Endothelial cell of umbilical vein (primary cell): Measurements from ENCODE around the gene SMIM33. TPM values are rescaled to one million over a fixed set of nuclear protein-coding genes. Genes with fewer than 3 reads are reported as not detected.
"Not testable (repeated sequence)": the region's sequence is repeated elsewhere in the genome, so short reads cannot be mapped to it uniquely, and the experiment has no call there.

Experiments
- BruUV-seq: library from RNA; stranded (reverse); fragments of 400-500 nt; replicated peaks from 2 replicates; lab custom pipeline; 2021; lab: Mats Ljungman, UMichigan
- CTCF ChIA-PET: fragments of 300-600, 350-600 bp; sonication (Branson Sonifier 250); formaldehyde crosslinking; loops from one replicate; lab custom pipeline; 2021; ENCODE audit warnings: antibody characterized with exemption, inconsistent platforms; lab: Charles Lee
- POLR2A ChIA-PET: fragments of 300-600, 350-600 bp; sonication (Branson Sonifier 250); formaldehyde crosslinking; loops from one replicate; lab custom pipeline; 2021; ENCODE audit warnings: antibody characterized with exemption, inconsistent platforms; lab: Charles Lee
- DNase-seq: peaks from one replicate; pipeline ENCODE4 v3.0.0-alpha.2; 2011; ENCODE audit warnings: low read depth, low spot score
- FAIRE-seq: peaks from 2 replicates; lab custom pipeline; 2011; peaks lifted over from hg19 to GRCh38; lab: Jason Lieb, UNC
- H2AFZ ChIP-seq: 2 replicates; pipeline ENCODE4 v1.6.0; 2012; ENCODE audit warnings: low read depth, low read length, control low read depth, inconsistent platforms
- H3K27ac ChIP-seq: 2 replicates; pipeline ENCODE4 v1.5.1; 2011; ENCODE audit warnings: low read depth, mild to moderate bottlenecking, control low read depth, low read length, moderate library complexity; ENCODE audit not compliant: insufficient read depth
- H3K27me3 ChIP-seq, 2 experiments: 2 replicates each; pipeline versions ENCODE4 v1.6.0 to v1.6.1; 2011; ENCODE audit warnings: low read length in 2 of 2, mixed read lengths in 1 of 2; ENCODE audit not compliant: control insufficient read depth in 2 of 2, insufficient read depth in 2 of 2
- H3K36me3 ChIP-seq, 2 experiments: 2 replicates in 1 of 2; 3 replicates in 1 of 2; pipeline ENCODE4 v1.5.1; 2011; ENCODE audit warnings: low read length in 2 of 2, mild to moderate bottlenecking in 1 of 2, moderate library complexity in 1 of 2; ENCODE audit not compliant: control insufficient read depth in 2 of 2, insufficient read depth in 2 of 2; ENCODE audit errors: extremely low read depth in 1 of 2
- H3K4me1 ChIP-seq: 3 replicates; pipeline ENCODE4 v1.5.1; 2011; ENCODE audit warnings: mild to moderate bottlenecking, low read length; ENCODE audit not compliant: control insufficient read depth, insufficient read depth; ENCODE audit errors: extremely low read depth
- H3K4me2 ChIP-seq: 2 replicates; pipeline ENCODE4 v1.6.1; 2011; ENCODE audit warnings: low read length, control low read depth, mixed read lengths; ENCODE audit not compliant: insufficient read depth
- H3K4me3 ChIP-seq, 3 experiments: fragments of 200-600 bp in 1 of 3; sonication (generic), shearing (Covaris generic) in 1 of 3; replicated peaks in 1 of 3; 2 replicates each; pipeline ENCODE4 v1.5.1; 2011 to 2016; ENCODE audit warnings: control low read depth in 3 of 3, low read length in 3 of 3, mild to moderate bottlenecking in 2 of 3, inconsistent platforms in 1 of 3, low read depth in 1 of 3, moderate library complexity in 1 of 3; ENCODE audit not compliant: insufficient read depth in 1 of 3
- H3K79me2 ChIP-seq: 2 replicates; pipeline ENCODE4 v1.6.0; 2012; ENCODE audit warnings: low read length, inconsistent platforms; ENCODE audit not compliant: control insufficient read depth, insufficient read depth
- H3K9ac ChIP-seq: replicated peaks from 2 replicates; pipeline ENCODE3; 2011; ENCODE audit warnings: low read length, control low read depth; ENCODE audit not compliant: insufficient read depth; ENCODE audit errors: extremely low read depth
- H3K9me1 ChIP-seq: replicated peaks from 3 replicates; pipeline ENCODE4 v1.6.0; 2011; ENCODE audit warnings: mild to moderate bottlenecking, low read length; ENCODE audit not compliant: control insufficient read depth, insufficient read depth; ENCODE audit errors: extremely low read depth
- H3K9me3 ChIP-seq: replicated peaks from 2 replicates; pipeline ENCODE4 v1.5.1; 2012; ENCODE audit warnings: low read length, inconsistent platforms; ENCODE audit not compliant: control insufficient read depth, insufficient read depth
- H4K20me1 ChIP-seq: replicated peaks from 2 replicates; pipeline ENCODE3; 2011; ENCODE audit warnings: mild to moderate bottlenecking, low read length; ENCODE audit not compliant: control insufficient read depth, insufficient read depth; ENCODE audit errors: extremely low read depth
- EZH2 ChIP-seq: IDR thresholded peaks from 2 replicates; pipeline ENCODE4 v1.6.1; 2012; ENCODE audit warnings: borderline replicate concordance, low read depth, mild to moderate bottlenecking, moderate library complexity, low read length, inconsistent platforms; ENCODE audit not compliant: severe bottlenecking
- FOS ChIP-seq: IDR thresholded peaks from 2 replicates; pipeline ENCODE4 v1.6.1; 2011; ENCODE audit warnings: mild to moderate bottlenecking, low read length, moderate library complexity, borderline replicate concordance; ENCODE audit not compliant: insufficient read depth
- GATA2 ChIP-seq: IDR thresholded peaks from 2 replicates; pipeline ENCODE4 v1.7.0; 2011; ENCODE audit warnings: low read depth, mild to moderate bottlenecking, moderate library complexity, mixed read lengths, low read length; ENCODE audit not compliant: insufficient read length, insufficient read depth
- JUN ChIP-seq: IDR thresholded peaks from 2 replicates; pipeline ENCODE4 v1.6.1; 2011; ENCODE audit warnings: borderline replicate concordance, low read depth; ENCODE audit not compliant: insufficient read length, insufficient read depth
- MAX ChIP-seq: IDR thresholded peaks from 2 replicates; pipeline ENCODE4 v1.6.1; 2011; ENCODE audit not compliant: insufficient read depth, insufficient read length
- POLR2AphosphoS5 ChIP-seq: IDR thresholded peaks from 2 replicates; pipeline ENCODE4 v1.6.1; 2012; ENCODE audit warnings: low read depth, mild to moderate bottlenecking, control low read depth, low read length, moderate library complexity; ENCODE audit not compliant: insufficient read depth
- dilution Hi-C: fragments of 300-500 bp; cut with MboI; formaldehyde crosslinking; loops from one replicate; pipeline ENCODE4 v1.15.0; 2019; ENCODE audit warnings: low sequenced_read_pairs; ENCODE audit not compliant: extremely low pct_ligation_motif_present
- intact Hi-C: fragments of 100-400 bp; cut with micrococcal nuclease; formaldehyde crosslinking; loops from one replicate; pipeline ENCODE4 v1.10.0; 2022
- polyA plus RNA-seq, 4 experiments: library from polyadenylated mRNA; depleted of rRNA in 3 of 4; stranded (reverse) in 3 of 4; unstranded in 1 of 4; fragments of >200 nt; gene quantifications; 2 replicates each; pipeline versions ENCODE4 v1.2.1 to v1.2.3, GENCODE V29; 2011 to 2012; ENCODE audit warnings: missing spikeins in 1 of 4
- total RNA-seq: library from RNA; stranded (reverse); gene quantifications from 2 replicates; pipeline ENCODE4 v1.2.3, GENCODE V29; 2021
- TF ChIP-seq, protein P1 (sequence below), 2 donors: IDR thresholded peaks; 1 replicate in 1 of 2; 2 replicates in 1 of 2; pipeline ENCODE4 v1.5.1; 2011; ENCODE audit warnings: low read length in 2 of 2, mild to moderate bottlenecking in 2 of 2, moderate library complexity in 2 of 2, control low read depth in 1 of 2, inconsistent platforms in 1 of 2, low read depth in 1 of 2; ENCODE audit not compliant: insufficient read depth in 1 of 2; ENCODE audit errors: extremely low read depth in 1 of 2

Gene SMIM33
- total and polyA plus RNA-seq, 2 donors (not counting 3 experiments of a cell fraction or from before 2014, with no cell fraction given), result not detected

DNA sequence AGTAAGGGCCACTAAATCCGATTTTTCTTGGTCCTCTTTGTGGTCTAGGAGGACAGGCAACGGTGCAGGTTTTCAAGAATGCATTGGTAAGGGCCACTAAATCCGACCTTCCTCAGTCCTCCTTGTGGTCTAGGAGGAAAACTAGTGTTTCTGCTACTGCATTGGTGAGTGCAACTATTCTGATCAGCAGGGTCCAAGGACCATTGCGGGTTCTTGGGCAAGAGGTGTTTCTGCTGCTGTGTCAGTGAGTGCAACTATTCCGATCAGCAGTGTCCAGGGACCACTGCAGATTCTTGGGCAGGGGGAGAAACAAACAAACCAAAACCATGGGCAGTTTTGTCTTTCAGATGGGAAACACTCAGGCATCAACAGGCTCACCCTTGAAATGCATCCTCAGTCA lies 33.9 kb downstream of the SMIM33 start:
- H3K36me3 ChIP-seq, H3K4me2 ChIP-seq, H3K9me1 ChIP-seq, intact Hi-C loops, POLR2A ChIA-PET, H3K27ac ChIP-seq, BruUV-seq, H3K27me3 ChIP-seq, H3K9ac ChIP-seq, H2AFZ ChIP-seq, H4K20me1 ChIP-seq, DNase-seq, dilution Hi-C loops, H3K79me2 ChIP-seq, H3K4me1 ChIP-seq, H3K9me3 ChIP-seq, FAIRE-seq, H3K4me3 ChIP-seq: not testable (repeated sequence)
- CTCF ChIA-PET, result interaction anchor here (1.1 to 1.6 kb wide), 5 partner anchors 9 to 82 kb away, joined by 3 to 9 read pairs (median 3); no protein-coding TSS in a partner anchor

GRCh38 chr5:139512786-139513390 lies 42.1 kb downstream of the SMIM33 start:
- Histone ChIP-seq H3K79me2 (no peaks in the 10 kb centered on the region), H3K36me3 (no peaks in the 10 kb centered on the region), H3K9me1 (no peaks in the 10 kb centered on the region), H3K4me1 (peaks cover 4% of the 10 kb centered on the region), H3K9ac (no peak overlapping the region), H3K4me3 (no peak overlapping the region), H4K20me1 (no peaks in the 10 kb centered on the region), H3K27me3 (no peaks in the 10 kb centered on the region), H3K9me3 (no peaks in the 10 kb centered on the region), H3K4me2 (no peak overlapping the region), H3K27ac (no peak overlapping the region), H2AFZ (no peak overlapping the region)
- no TSS peak for BruUV-seq
- FAIRE-seq, result no peak
- dilution Hi-C loops (no loop called here), intact Hi-C loops (loop anchor here (1.0 to 2.0 kb wide), 6 partner anchors 17 to 91 kb away; partner anchors contain the start of genes ECSCR and STING1)
- CTCF ChIA-PET, result interaction anchor here (0.6 to 4.9 kb wide), 34 partner anchors 8 to 120 kb away, joined by 3 to 191 read pairs (median 5); partner anchors contain the start of genes DNAJC18, ECSCR, STING1 and UBE2D2
- POLR2A ChIA-PET, result interaction anchor here (1.0 to 1.1 kb wide), 2 partner anchors 50 to 74 kb away, joined by 3 to 5 read pairs; partner anchors contain the start of genes DNAJC18 and ECSCR
- no peak for DNase-seq
- TF ChIP-seq MAX (no peak), FOS (no peak), JUN (no peak), POLR2AphosphoS5 (no peak), EZH2 (no peak), GATA2 (no peak)
- TF ChIP-seq, protein P1, sequence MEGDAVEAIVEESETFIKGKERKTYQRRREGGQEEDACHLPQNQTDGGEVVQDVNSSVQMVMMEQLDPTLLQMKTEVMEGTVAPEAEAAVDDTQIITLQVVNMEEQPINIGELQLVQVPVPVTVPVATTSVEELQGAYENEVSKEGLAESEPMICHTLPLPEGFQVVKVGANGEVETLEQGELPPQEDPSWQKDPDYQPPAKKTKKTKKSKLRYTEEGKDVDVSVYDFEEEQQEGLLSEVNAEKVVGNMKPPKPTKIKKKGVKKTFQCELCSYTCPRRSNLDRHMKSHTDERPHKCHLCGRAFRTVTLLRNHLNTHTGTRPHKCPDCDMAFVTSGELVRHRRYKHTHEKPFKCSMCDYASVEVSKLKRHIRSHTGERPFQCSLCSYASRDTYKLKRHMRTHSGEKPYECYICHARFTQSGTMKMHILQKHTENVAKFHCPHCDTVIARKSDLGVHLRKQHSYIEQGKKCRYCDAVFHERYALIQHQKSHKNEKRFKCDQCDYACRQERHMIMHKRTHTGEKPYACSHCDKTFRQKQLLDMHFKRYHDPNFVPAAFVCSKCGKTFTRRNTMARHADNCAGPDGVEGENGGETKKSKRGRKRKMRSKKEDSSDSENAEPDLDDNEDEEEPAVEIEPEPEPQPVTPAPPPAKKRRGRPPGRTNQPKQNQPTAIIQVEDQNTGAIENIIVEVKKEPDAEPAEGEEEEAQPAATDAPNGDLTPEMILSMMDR (IDR thresholded peaks at IDR 0.05; ENCODE audit: extremely low read depth in 1 of 2, insufficient read depth in 1 of 2, low read depth in 1 of 2, low read length in 2 of 2), result no peak
